HG02938 (cell line): ENCODE data around the gene VWF.

Source experiments
- ATAC-seq: cut with Tn5 transposase; IDR thresholded peaks from one replicate; pipeline ENCODE4 v1.9.1; 2021; ENCODE audit warnings: mild to moderate bottlenecking, moderate library complexity; ENCODE audit not compliant: unreplicated experiment

The VWF gene

GRCh38 chr12:5964913-5965900 lies 159.3 kb downstream of the VWF start:
- no peak for ATAC-seq

DNA sequence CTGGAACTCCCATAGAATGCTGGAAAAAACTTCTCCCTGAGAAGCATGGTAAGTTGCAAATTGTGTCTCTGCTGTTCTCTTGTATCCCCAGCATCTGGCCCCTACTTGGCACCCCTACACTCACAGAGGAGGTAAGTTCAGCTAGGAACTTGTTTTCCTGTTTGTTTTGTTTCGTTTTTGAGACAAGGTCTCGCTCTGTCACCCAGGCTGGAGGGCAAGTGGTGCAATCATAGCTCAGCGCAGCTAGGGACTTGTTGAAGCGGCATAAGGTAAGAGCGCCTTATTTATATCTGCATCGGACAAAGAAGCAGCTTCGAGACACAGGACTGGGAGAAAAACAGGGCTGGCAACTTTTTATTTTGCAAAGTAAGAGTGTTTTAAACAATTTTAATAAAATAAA lies 161.0 kb downstream of the VWF start:
- ATAC-seq: no peak

GRCh38 chr12:5960783-5961182 lies 163.7 kb downstream of the VWF start:
- ATAC-seq: no peak

DNA sequence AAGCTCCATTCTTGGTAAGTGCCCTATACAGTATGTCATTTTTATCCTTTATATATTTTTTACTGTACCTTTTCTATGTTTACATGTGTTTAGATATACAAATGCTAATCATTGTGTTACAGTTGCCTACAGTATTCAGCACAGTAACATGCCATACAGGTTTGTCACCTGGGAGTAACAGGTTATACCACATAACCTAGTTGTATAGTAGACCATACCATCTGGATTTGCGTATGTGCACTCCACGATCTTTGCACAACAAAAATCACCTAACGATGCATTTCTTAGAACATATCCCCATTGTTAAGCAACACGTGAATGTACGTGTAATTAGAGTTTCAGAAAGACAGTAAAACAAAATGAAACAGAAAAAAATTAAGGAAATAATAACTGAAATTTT lies 167.5 kb downstream of the VWF start:
- ATAC-seq: no peak

- ATAC-seq: no peak
Observed at GRCh38 chr12:5954661-5955060, 169.8 kb downstream of the VWF start.

- no peak for ATAC-seq
Observed at GRCh38 chr12:5953835-5954586, 170.5 kb downstream of the VWF start.

DNA sequence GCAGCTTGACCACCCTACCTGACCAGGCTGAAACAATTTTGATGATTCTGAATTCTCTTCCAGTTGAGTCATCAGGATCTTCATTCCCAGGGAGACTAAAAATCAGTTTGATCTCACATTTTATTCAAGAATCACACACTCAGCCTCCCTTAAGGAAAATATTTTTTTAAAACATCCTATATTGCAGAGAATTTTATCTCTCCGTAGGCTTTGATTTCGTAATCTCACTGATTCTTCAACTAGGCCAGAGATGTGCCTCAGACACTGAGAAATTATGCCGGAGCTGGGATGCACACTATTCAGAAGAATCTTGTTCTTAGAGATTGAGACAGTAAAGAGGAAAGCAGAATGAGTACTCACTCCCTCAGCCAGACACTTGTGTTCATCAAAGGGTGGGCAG lies 172.4 kb downstream of the VWF start:
- no peak for ATAC-seq

DNA sequence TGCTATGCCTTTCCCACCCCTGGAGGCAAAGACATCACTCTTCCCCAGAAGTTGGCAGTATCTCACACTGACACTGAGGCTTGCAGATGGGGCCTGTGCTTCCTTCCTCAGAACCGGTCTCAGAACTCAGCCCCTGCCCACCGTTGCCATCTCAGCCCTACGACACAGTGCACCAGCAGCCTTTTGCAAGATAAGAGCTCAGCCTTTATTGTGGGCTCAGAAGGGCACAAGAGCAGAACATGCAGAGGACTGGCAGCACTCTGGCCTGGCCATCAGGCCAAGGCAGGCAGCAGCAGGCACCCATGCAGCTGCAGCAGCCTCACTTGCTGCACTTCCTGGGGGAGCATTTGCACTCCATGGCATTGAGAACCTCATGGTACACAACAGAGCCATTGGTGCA lies 175.8 kb downstream of the VWF start:
- ATAC-seq: no peak

- no peak for ATAC-seq
Observed at GRCh38 chr12:5947006-5947405, 177.5 kb downstream of the VWF start.

GRCh38 chr12:5946388-5946787 lies 178.1 kb downstream of the VWF start:
- no peak for ATAC-seq

- no peak for ATAC-seq
Observed at GRCh38 chr12:5945071-5946008, 179.1 kb downstream of the VWF start, which contains the start of gene ANO2. Gene ANO2 (minus strand): TSS chr12:5945259. CDS start chr12:5945217, 42 bp downstream.

- no peak for ATAC-seq
Observed at GRCh38 chr12:5944688-5945070, 179.8 kb downstream of the VWF start.

DNA sequence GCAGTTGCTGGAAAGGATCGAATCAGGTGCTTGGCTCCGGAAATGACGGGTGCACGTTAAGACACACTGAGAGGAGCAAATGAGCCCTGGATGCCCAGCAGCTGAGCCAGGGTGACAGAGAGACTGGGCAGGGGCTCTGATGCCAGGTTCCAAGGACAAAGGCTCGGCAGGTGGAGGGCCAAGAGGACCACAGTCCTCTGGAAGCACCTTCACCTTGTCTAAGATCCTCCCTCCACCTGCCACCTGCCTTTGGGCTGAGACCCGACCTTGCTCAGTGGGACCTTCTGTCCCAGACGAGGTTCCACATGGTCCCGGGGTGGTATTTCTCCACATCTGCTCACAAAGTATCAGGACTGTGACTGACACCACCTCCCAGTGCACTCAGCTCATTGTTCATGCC lies 180.4 kb downstream of the VWF start:
- no peak for ATAC-seq

DNA sequence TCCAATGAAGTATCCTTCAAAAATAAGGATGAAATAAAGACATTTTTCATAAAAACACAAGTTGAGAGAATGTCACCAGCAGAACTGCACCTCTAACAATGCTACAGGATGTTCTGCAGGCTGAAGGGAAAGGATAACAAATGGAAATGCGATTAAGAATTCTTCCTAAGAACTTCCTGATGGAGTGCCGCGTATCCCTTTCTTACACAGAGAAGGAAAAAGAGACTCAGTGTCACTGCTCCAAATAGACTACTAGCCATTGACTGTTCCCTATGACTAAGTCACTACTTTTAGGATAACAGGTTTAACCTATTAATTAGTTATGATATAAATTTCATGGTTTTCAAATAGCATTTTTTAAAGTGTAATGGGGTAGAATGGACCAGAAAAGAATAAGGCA lies 182.6 kb downstream of the VWF start:
- ATAC-seq: no peak

DNA sequence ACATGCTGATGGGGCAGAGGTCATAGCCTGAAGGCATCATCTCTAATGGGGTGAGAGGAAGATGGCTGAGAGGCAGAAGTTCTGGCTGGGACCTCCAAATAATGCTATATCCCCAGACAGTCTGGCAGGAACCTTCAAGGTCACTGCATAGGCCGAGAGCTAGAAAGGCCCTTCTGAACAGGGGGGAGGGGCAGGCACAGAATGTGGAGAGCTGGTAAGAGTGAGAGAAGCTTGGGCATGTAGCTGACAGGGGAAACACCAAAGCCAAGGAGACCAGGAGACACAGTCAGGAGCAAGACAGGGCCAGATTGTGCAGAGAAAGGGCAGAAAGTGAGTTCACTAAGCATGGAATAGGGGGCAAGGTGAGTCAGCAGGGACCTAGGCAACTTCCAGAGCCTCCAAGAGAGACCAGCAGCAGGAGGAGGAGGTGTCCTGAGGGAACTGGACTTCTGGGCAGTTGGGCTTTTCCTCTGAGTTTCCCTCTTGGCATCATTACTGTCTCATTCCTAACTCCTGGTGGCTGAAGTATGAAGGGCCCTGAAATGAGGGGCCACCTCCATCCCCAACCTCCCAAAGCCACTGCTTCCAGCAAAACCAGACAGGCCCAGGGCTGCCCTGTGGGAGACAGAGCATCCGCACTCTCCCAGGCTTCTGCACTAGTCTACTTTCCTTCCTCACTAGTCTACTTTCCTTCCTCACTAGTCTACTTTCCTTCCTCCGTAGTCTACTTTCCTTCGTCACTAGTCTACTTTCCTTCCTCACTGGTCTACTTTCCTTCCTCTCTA lies 196.5 kb downstream of the VWF start:
- ATAC-seq: no peak

DNA sequence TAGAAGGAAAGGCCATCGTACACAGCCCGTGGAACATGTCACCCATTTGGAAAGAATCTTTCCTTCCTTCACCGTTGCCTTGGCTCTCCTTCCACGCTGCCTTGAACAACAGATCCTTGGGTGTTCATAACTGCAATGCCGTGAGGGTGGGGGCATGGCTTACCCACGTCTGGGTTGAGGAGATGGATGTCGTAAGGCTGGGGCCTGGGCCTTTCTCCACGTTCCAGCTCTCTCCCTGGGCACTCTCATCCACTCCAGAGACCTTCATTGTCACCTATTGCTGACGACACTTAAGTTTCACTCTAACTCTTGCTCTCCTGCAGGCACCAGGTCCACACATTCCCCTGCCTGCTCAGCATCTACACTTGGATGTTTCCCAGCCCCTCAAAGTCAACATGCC lies 198.8 kb downstream of the VWF start:
- no peak for ATAC-seq

DNA sequence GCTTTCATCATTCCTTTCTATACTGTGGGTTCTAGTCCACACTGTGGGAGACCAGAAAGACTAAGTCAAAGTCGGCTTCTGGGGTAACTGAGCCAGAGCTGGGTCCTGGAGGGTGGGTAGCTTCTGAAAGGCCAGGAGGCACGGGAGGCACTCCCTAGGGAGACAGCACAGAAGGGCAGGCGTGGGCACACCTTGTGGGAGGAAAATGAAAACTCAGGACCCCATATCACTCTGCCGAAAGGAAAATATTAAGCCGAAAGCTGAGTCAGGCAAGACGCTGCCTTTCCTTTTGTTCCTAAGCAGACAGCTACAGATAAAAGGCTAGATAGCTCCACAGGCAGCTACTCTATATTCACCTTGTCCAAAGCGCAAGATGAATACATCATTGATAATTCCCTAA lies 200.1 kb downstream of the VWF start:
- no peak for ATAC-seq

DNA sequence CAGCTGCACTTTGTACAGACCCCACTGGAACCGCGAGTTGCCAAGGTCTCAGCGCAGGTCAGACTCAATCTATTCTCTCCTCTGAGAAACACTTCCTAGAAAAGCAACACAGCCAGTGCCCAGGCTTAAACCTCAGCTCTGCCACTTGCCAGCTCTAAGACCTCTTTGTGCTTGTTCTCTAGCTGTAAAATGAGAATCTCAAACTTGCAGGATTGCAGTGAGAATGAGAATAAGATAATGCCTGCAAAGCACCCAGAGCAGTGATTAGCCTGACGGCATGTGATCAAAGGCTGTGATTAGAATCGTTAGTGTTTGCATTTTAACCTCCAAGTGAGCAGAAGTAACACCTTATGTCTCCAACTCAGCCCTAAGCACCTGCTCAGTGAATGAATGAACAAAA lies 200.7 kb downstream of the VWF start:
- no peak for ATAC-seq

DNA sequence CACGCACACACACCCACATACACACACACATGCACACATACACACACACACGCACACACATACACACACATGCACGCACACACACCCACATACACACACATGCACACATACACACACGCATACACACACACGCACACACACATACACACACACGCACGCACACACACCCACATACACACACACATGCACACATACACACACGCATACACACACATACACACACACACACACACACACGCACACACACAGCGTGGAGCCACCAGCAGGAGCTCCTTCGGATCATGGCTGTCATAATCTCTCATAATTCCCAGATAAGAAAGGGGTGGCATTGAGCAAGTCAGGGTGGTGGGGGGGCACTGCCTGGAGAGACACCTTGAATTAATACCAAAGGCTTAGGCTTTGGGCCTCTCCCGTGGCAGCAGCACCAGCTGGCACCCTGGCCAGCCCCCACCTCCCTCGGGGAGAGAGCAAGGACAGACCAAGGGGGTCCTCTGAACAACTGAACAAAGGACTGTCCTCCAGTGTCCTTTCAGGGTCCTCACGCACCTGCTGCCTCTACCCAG lies 201.3 kb downstream of the VWF start:
- no peak for ATAC-seq
